HL-60/S4 (cell line): ENCODE results near the gene UNK.
"Not testable (repeated sequence)": the region's sequence is repeated elsewhere in the genome, so short reads cannot be mapped to it uniquely, and the experiment has no call there.

Experiments used
- in situ Hi-C: fragments of 300-500 bp; cut with MboI; formaldehyde crosslinking; loops from 2 replicates; pipeline ENCODE4 v1.14.3; 2022; ENCODE audit warnings: low sequenced_read_pairs

The UNK gene

DNA sequence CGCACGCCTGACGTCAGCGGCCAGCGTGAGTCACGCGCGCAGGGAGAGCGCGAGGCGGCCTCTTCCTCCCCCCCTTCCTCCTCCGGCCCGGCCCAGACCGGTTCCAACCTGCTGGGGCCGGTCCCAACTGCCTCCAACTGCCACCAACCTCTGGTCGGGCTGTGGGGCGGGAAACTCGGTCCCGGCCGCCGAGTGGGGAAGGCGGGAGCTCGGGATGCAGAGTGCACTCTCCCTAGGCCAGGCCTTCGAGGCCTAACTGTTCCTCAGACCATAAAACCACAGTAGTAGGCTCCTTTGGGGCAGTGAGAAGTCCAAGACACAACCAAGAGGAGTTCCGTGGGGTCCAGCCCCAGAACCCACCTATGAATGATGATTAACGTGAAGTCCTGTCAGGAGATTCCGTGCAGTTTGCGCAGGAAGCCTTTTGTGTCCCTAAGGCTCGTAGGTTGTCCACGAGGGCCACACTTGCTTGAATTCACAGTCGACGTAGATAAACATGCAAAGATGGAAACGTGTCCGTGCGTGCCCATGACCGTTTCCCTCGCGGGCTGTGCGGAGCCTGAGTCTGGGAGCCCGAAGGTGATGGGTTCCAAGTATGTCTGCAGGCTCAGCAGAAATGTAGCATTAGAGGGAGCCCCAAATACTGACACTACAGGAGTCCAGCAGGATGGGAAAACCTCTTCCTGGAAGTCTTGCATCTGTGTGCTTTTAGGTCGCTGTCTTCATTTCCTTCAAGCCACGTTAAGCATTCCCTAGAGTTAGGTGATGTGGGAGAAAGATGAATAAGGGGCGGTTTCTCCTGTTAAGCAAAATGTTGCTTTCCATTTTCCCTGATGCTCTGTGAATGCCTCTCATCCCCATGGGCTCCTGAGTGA, 647 bp downstream of the UNK start:
- in situ Hi-C loops, result no loop called here

DNA sequence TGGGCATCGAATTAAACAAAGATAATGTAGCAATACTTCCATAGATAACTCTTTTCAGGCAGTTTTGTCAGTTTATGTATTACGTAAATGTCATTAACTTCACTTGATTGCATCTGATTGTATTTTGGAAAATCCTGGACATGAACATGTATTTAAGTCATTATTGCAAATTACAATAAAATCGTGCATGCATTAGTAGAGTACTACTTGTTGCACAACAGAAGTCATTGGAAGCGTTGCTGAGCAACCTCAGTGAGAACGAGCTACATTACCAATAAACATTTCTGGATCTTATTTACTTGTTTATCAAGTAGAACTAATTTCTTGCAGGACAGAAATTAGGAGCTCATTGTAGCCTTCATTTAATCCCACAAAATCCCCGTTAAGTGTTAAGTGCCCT, 6.6 kb downstream of the UNK start:
- in situ Hi-C loops, result no loop called here

DNA sequence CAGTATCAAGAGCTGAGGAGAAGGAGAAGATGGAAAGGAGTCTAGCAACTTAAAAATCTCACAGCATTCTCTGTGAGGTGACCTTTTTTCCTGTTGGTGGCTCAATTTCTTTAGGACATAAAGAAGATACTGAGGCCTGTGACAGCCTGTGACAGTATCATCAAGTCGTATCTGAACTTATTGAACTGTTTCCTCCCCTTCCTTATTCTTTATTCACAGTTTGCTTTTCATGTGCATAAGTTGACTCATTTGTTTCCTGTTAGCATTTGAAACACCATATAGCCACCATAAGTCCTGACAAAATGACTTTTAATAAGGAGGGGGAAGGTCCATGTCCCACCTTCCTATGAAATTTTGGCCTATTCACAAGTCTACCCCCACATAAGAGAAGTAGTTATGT, 8.9 kb downstream of the UNK start:
- in situ Hi-C loops, result no loop called here

DNA sequence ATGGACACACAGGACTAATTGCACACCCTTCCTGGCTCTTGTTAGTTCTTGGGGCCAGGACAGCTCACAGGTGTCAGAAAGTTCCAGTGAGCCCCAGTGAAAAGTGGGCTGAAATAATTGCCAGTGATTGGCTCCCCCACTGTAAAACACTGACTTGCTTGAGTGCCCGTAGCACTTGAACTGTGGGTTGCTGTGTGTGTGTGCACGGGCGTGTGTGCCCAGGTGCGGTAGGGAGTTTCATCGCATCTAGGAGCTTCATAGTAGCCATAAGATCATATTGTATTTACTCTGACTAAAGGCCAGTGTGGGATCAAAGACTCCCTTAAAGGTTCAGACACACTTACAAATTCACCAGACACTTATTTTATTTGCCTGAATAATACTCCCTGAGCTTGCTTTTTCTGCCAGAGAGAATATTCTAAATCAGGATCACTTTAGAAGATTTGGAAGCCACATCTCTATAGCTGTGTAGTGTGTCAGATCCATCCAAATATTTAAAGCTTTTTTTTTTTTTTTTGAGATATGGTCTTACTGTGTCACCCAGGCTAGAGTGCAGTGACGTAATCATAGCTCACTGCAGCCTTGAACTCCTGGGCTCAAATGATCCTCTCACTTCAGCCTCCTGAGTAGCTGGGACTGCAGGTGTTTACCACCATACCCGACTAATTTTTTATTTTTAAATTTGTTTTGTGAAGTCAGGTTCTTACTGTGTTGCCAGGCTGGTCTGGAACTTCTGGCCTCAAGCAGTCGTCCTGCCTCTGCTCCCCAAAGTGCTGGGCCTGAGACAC, 11.4 kb downstream of the UNK start:
- in situ Hi-C loops, result no loop called here

DNA sequence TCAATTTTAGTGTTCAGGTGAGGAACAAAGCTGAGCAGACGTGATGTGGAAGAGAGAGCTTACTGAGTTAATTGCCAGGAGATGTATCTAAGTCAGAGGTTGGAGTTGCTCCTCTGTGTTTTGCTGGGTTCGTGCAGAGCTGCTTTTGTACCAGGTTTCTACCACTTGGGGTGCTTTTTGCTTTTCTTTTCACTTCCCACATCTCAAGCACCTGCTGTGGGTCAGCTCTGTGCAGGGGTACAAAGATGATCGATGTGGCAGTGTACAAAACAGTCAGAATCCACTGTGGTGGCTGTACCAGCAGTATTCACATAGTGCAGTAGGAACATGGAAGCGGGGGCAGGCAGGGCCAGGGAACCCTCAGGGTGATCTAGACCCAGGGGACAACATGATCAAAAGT, 14.8 kb downstream of the UNK start:
- in situ Hi-C loops, result no loop called here

DNA sequence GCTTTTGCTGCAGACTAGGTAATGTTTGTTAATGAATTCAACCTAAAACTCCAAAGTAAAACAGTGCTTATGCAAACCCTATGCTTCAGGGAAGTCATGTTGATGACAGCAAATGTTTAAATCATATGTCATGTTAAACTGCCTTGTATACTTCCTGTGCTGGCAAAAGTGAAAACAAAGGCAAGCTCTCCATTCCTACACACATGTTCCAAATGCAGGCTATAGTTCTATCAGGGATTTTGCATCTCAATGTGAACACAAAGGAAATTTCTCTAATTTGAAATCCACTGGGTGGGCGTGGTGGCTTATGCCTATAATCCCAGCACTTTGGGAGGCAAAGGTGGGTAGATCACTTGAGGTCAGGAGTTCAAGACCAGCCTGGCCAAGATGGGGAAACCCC, 19.3 kb downstream of the UNK start:
- in situ Hi-C loops, result no loop called here

- in situ Hi-C loops, result no loop called here
Measured at GRCh38 chr17:75806822-75807500, 22.4 kb downstream of the UNK start.

GRCh38 chr17:75807861-75808260, 23.3 kb downstream of the UNK start:
- in situ Hi-C loops, result no loop called here

DNA sequence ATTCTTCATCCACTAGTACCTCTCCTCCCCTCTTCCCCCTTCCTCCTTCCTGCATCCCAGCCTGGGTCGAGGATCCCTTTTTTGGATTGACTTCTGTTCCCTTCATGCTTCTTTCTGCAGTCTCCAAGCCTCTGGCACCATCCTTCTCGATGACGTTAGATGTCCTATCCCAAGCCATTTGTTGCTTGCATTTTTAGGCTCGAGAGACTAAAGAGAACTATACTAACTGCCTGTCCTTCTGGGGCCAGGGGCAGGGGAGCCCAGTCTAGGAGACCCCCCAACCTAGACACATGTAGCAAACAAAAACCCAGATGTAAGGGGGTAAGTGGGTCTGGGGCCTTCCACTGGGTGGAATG, 23.9 kb downstream of the UNK start:
- in situ Hi-C loops, result no loop called here

- in situ Hi-C loops, result no loop called here
Measured at GRCh38 chr17:75808905-75809621, 24.5 kb downstream of the UNK start.

- in situ Hi-C loops, result no loop called here
Measured at GRCh38 chr17:75809631-75810111, 25.1 kb downstream of the UNK start.

- in situ Hi-C loops, result no loop called here
Measured at GRCh38 chr17:75810216-75810615, 25.6 kb downstream of the UNK start.

GRCh38 chr17:75810756-75811155, 26.1 kb downstream of the UNK start:
- in situ Hi-C loops, result not testable (repeated sequence)

DNA sequence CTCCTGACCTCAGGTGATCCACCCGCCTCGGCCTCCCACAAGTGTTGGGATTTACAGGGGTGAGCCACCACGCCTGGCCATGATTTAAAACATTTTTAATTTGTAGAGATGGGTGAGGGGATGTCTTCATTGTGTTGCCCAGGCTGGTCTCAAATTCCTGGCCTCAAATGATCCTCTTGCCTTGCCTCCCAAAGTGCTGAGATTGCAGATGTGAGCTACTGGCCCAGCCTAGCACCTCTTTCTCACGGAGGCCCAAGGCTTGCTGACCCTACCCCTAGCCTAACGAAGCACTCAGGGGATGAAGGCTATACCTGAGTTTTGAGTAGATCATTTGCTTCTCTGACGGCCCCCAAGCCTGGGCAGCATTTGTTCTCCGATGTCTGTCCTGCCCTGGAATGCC, 26.6 kb downstream of the UNK start:
- in situ Hi-C loops, result no loop called here

GRCh38 chr17:75812096-75813013, 27.7 kb downstream of the UNK start:
- in situ Hi-C loops, result no loop called here

DNA sequence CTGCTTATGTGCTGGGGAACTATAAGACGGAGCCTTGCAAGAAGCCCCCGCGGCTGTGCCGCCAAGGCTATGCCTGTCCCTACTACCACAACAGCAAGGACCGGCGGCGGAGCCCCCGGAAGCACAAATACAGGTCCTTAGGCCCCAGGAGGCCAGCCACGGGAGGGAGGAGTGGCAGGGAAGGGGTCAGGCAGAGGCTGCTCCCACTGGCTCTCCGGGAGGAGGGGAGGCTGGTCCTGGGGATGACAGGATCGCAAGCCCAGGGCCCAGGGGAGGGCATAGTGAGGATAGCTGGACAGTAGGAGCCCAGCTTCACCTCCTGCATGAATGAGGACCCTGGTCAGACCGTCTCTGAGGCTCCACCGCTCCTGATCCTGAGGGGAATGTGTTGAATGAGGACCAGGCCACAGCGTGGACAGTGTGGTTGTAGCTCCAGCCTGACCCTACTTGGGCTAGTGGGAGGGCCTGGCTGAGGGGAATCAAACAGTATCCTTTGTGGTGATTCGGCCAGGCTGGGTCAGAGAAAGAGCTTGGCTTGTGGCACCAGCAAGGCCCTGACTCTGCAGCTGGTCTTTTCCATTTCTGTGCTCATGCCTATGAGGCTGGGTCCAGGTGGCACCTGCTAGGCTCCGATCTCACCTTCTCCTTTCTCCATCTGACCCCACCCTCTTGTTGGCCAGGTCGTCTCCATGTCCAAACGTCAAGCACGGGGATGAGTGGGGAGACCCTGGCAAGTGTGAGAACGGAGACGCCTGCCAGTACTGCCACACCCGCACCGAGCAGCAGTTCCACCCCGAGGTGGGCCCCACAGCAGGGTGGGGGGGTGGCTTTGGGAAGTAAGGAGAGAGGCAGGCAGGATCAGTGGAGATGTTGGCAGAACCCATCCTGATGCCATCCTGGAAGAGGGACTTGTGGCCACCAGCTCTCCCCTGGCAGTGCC, 28.7 kb downstream of the UNK start:
- in situ Hi-C loops, result no loop called here

- in situ Hi-C loops, result no loop called here
Measured at GRCh38 chr17:75814021-75814395, 29.4 kb downstream of the UNK start.

DNA sequence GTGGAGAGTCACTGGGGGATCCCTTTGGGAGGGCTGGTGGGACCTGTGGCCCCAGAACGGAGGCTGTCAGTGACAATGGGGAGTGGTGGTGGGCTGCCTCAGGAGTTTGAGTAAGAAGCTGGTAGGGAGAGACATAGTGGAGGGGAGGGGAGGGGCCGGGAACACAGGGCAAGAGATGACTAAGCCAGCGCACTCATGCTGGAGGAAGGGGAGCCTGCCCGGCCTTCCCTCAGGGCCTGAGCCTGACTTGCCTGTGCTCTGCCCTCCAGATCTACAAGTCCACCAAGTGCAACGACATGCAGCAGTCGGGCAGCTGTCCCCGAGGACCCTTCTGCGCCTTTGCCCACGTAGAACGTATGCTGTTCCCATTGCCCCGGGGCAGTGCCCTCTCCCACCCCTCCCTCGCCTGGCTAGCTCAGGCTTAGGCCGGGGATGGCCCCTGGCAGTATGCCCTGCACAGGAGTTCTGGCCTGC, 30.3 kb downstream of the UNK start:
- in situ Hi-C loops, result no loop called here

DNA sequence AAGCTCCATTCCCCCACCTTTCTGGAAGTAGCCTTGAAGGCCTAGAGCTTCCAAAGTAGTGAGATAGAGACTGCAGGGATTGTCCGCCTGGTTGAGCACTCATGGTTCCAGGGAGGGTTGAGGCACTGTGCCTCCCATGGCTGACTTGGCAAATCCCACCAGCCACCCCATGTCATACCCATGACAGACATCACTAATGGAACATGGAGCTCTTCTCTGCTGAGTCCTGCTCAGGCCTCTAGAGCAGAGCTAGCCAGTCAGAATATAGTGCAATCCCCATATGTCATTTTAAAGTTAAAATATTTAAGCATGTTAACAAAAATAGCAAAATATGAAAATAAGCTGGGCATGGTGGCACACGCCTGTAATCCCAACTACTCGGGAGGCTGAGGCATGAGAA, 30.8 kb downstream of the UNK start:
- in situ Hi-C loops, result no loop called here
